Measurements from ENCODE around the gene SOCS2. TPM values are rescaled to one million over a fixed set of nuclear protein-coding genes. Genes with fewer than 3 reads are reported as not detected.

The SOCS2 gene
- total and polyA plus RNA-seq, 2 of the 13 experiments (the other 11 are each of a cell fraction or from before 2014, with no cell fraction given), result 0.62 to 1.5 TPM

DNA sequence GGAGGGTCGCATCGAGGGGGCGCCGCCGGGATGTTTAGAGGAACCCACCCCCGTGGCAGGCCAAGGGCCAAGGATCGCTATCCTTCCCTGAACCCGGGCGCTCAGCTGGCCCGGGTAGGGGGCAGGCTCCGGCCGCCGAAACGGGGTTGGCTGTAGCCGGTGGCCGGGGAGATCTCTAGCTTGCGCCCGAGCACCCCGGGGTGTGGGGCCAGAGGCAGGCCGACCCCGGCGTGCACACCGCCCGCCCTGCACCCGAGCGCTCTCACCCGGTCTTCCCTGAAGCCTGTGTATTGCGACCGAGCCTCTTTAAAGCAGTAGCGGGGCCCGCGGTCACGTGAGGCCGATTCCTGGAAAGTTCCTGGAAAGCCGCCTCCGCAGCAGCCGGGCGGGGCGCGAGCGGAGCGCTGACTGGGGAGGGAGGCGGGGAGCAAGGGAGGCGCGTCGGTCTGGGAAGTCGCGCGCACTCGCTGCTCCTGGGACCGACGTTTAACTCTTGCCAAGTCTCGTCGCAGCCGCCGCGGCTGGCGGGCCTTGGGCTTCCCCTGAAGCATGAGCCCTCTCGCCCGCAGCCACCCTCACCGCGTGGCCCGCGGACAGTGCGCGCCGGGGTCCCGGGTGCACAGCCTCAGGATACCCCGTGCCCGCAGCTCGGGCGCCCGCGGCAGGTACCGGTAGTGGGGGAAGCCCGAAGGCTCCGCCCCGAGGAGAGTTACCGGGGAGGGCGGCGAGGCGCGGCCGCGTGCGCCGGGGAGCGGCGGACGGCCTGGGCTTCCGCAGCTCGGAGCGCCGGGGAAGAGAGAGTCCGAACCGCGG lies 1.7 kb upstream of the SOCS2 start (continued):
- TF ChIP-seq, protein P1, sequence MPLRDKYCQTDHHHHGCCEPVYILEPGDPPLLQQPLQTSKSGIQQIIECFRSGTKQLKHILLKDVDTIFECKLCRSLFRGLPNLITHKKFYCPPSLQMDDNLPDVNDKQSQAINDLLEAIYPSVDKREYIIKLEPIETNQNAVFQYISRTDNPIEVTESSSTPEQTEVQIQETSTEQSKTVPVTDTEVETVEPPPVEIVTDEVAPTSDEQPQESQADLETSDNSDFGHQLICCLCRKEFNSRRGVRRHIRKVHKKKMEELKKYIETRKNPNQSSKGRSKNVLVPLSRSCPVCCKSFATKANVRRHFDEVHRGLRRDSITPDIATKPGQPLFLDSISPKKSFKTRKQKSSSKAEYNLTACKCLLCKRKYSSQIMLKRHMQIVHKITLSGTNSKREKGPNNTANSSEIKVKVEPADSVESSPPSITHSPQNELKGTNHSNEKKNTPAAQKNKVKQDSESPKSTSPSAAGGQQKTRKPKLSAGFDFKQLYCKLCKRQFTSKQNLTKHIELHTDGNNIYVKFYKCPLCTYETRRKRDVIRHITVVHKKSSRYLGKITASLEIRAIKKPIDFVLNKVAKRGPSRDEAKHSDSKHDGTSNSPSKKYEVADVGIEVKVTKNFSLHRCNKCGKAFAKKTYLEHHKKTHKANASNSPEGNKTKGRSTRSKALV (CRISPR knock-in tag; IDR thresholded peaks at IDR 0.05), result peak; percentile 93
- TF ChIP-seq, protein P2, sequence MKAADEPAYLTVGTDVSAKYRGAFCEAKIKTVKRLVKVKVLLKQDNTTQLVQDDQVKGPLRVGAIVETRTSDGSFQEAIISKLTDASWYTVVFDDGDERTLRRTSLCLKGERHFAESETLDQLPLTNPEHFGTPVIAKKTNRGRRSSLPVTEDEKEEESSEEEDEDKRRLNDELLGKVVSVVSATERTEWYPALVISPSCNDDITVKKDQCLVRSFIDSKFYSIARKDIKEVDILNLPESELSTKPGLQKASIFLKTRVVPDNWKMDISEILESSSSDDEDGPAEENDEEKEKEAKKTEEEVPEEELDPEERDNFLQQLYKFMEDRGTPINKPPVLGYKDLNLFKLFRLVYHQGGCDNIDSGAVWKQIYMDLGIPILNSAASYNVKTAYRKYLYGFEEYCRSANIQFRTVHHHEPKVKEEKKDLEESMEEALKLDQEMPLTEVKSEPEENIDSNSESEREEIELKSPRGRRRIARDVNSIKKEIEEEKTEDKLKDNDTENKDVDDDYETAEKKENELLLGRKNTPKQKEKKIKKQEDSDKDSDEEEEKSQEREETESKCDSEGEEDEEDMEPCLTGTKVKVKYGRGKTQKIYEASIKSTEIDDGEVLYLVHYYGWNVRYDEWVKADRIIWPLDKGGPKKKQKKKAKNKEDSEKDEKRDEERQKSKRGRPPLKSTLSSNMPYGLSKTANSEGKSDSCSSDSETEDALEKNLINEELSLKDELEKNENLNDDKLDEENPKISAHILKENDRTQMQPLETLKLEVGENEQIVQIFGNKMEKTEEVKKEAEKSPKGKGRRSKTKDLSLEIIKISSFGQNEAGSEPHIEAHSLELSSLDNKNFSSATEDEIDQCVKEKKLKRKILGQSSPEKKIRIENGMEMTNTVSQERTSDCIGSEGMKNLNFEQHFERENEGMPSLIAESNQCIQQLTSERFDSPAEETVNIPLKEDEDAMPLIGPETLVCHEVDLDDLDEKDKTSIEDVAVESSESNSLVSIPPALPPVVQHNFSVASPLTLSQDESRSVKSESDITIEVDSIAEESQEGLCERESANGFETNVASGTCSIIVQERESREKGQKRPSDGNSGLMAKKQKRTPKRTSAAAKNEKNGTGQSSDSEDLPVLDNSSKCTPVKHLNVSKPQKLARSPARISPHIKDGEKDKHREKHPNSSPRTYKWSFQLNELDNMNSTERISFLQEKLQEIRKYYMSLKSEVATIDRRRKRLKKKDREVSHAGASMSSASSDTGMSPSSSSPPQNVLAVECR (CRISPR knock-in tag; IDR thresholded peaks at IDR 0.05; ENCODE audit: borderline replicate concordance), result no peak
- 0 out of 2 replicates have a peak, but pooled peaks have one; percentile 6 for TF ChIP-seq TCF7 (IDR thresholded peaks at IDR 0.05; ENCODE audit: low read depth)
- TF ChIP-seq, protein P3, sequence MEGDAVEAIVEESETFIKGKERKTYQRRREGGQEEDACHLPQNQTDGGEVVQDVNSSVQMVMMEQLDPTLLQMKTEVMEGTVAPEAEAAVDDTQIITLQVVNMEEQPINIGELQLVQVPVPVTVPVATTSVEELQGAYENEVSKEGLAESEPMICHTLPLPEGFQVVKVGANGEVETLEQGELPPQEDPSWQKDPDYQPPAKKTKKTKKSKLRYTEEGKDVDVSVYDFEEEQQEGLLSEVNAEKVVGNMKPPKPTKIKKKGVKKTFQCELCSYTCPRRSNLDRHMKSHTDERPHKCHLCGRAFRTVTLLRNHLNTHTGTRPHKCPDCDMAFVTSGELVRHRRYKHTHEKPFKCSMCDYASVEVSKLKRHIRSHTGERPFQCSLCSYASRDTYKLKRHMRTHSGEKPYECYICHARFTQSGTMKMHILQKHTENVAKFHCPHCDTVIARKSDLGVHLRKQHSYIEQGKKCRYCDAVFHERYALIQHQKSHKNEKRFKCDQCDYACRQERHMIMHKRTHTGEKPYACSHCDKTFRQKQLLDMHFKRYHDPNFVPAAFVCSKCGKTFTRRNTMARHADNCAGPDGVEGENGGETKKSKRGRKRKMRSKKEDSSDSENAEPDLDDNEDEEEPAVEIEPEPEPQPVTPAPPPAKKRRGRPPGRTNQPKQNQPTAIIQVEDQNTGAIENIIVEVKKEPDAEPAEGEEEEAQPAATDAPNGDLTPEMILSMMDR (CRISPR knock-in tag; IDR thresholded peaks at IDR 0.05), result no peak
- TF ChIP-seq, protein P4, sequence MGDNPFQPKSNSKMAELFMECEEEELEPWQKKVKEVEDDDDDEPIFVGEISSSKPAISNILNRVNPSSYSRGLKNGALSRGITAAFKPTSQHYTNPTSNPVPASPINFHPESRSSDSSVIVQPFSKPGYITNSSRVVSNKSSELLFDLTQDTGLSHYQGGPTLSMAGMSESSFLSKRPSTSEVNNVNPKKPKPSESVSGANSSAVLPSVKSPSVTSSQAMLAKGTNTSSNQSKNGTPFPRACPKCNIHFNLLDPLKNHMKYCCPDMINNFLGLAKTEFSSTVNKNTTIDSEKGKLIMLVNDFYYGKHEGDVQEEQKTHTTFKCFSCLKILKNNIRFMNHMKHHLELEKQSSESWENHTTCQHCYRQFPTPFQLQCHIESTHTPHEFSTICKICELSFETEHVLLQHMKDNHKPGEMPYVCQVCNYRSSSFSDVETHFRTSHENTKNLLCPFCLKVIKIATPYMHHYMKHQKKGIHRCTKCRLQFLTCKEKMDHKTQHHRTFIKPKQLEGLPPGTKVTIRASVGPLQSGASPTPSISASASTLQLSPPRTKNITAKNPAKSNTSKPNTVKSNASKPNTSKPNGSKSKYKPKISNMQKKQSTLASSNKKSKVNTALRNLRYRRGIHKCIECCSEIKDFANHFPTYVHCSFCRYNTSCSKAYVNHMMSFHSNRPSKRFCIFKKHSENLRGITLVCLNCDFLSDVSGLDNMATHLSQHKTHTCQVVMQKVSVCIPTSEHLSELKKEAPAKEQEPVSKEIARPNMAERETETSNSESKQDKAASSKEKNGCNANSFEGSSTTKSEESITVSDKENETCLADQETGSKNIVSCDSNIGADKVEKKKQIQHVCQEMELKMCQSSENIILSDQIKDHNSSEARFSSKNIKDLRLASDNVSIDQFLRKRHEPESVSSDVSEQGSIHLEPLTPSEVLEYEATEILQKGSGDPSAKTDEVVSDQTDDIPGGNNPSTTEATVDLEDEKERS (CRISPR knock-in tag; IDR thresholded peaks at IDR 0.05), result no peak
- peak; percentile 47 for TF ChIP-seq ZNF746 (CRISPR knock-in tag; IDR thresholded peaks at IDR 0.05)
- TF ChIP-seq, protein P5, sequence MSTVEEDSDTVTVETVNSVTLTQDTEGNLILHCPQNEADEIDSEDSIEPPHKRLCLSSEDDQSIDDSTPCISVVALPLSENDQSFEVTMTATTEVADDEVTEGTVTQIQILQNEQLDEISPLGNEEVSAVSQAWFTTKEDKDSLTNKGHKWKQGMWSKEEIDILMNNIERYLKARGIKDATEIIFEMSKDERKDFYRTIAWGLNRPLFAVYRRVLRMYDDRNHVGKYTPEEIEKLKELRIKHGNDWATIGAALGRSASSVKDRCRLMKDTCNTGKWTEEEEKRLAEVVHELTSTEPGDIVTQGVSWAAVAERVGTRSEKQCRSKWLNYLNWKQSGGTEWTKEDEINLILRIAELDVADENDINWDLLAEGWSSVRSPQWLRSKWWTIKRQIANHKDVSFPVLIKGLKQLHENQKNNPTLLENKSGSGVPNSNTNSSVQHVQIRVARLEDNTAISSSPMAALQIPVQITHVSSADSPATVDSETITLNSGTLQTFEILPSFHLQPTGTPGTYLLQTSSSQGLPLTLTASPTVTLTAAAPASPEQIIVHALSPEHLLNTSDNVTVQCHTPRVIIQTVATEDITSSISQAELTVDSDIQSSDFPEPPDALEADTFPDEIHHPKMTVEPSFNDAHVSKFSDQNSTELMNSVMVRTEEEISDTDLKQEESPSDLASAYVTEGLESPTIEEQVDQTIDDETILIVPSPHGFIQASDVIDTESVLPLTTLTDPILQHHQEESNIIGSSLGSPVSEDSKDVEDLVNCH (CRISPR knock-in tag; IDR thresholded peaks at IDR 0.05), result no peak
- TF ChIP-seq NFYC (CRISPR knock-in tag; IDR thresholded peaks at IDR 0.05), result no peak
- TF ChIP-seq FLYWCH1 (CRISPR knock-in tag; IDR thresholded peaks at IDR 0.05), result no peak
- TF ChIP-seq, protein P6, sequence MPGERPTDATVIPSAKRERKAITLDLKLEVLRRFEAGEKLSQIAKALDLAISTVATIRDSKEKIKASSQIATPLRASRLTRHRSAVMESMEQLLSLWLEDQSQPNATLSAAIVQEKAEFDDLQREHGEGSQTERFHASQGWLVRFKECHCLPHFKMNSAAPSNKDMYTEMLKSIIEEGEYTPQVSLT (CRISPR knock-in tag; IDR thresholded peaks at IDR 0.05; ENCODE audit: borderline replicate concordance, low read depth), result no peak
